SU-DHL-6 (cell line): ENCODE results near the gene TANGO2.

Source experiments
- H2AFZ ChIP-seq: fragments of 200-600 bp; sonication (generic); 2 replicates; pipeline ENCODE4 v1.6.1; 2014; ENCODE audit warnings: low read depth, mild to moderate bottlenecking, moderate library complexity, mixed read lengths, antibody characterized with exemption, low read length; ENCODE audit not compliant: severe bottlenecking
- H3F3A ChIP-seq: fragments of 200-600 bp; shearing (Covaris generic); 2 replicates; pipeline ENCODE4 v1.6.0; 2016; ENCODE audit warnings: antibody characterized with exemption, mild to moderate bottlenecking; ENCODE audit not compliant: insufficient read depth
- H3K27ac ChIP-seq: fragments of 200-600 bp; sonication (generic); 2 replicates; pipeline ENCODE4 v1.5.1; 2016; ENCODE audit warnings: low read depth, mild to moderate bottlenecking, low read length, moderate library complexity, mixed read lengths
- H3K27me3 ChIP-seq: fragments of 200-600 bp; sonication (generic), shearing (Covaris generic); 2 replicates; pipeline ENCODE4 v1.6.0; 2014; ENCODE audit warnings: mild to moderate bottlenecking, low read length
- H3K36me3 ChIP-seq: fragments of 200-600 bp; sonication (generic); 2 replicates; pipeline ENCODE4 v1.6.1; 2014; ENCODE audit warnings: mild to moderate bottlenecking, low read length, mixed read lengths
- H3K4me2 ChIP-seq: fragments of 300-600, 200-600 bp; shearing (Covaris generic), sonication (generic); 2 replicates; pipeline ENCODE4 v1.6.0; 2014; ENCODE audit warnings: low read length, low read depth, mild to moderate bottlenecking; ENCODE audit not compliant: poor library complexity, severe bottlenecking
- H3K4me3 ChIP-seq: fragments of 200-600 bp; sonication (generic); 2 replicates; pipeline ENCODE4 v1.5.1; 2014; ENCODE audit warnings: antibody characterized with exemption, low read length, mild to moderate bottlenecking, mixed read lengths; ENCODE audit not compliant: insufficient read depth, poor library complexity, severe bottlenecking
- H3K79me2 ChIP-seq: fragments of 200-600 bp; sonication (generic); 2 replicates; pipeline ENCODE4 v1.6.1; 2014; ENCODE audit warnings: mild to moderate bottlenecking, low read length, moderate library complexity; ENCODE audit not compliant: insufficient read depth
- H3K9ac ChIP-seq: fragments of 200-600 bp; sonication (generic); 2 replicates; pipeline ENCODE4 v1.7.0; 2014; ENCODE audit warnings: mild to moderate bottlenecking, low read length
- H3K9me2 ChIP-seq: fragments of 200-600 bp; sonication (generic); replicated peaks from 2 replicates; pipeline ENCODE4 v1.6.1; 2014; ENCODE audit warnings: low read length; ENCODE audit not compliant: insufficient read depth
- H3K9me3 ChIP-seq: fragments of 200-600 bp; sonication (generic); 2 replicates; pipeline ENCODE4 v1.6.1; 2014; ENCODE audit warnings: low read length, mixed read lengths; ENCODE audit not compliant: insufficient read depth
- H4K20me1 ChIP-seq: fragments of 200-600 bp; sonication (generic); 2 replicates; pipeline ENCODE4 v1.6.1; 2014; ENCODE audit warnings: low read depth, mild to moderate bottlenecking, antibody characterized with exemption, low read length, moderate library complexity, mixed read lengths
- CTCF ChIP-seq: fragments of 200-600 bp; sonication (generic); IDR thresholded peaks from one replicate; pipeline ENCODE4 v1.5.1; 2017; ENCODE audit warnings: antibody characterized with exemption, mild to moderate bottlenecking, low read length, moderate library complexity; ENCODE audit not compliant: insufficient read depth, poor library complexity, severe bottlenecking
- EZH2phosphoT487 ChIP-seq: fragments of 200-600 bp; sonication (generic), shearing (Covaris generic); conservative IDR thresholded peaks from 2 replicates; pipeline ENCODE4 v1.6.1; 2018; ENCODE audit warnings: mild to moderate bottlenecking, antibody characterized with exemption, low read length, moderate library complexity, mixed read lengths

Gene TANGO2

GRCh38 chr22:20044495-20045151, 23.7 kb downstream of the TANGO2 start:
- H3K4me3 ChIP-seq, result no peak overlapping the region
- H3K27ac ChIP-seq, result no peak overlapping the region
- no peaks in the 10 kb centered on the region for H3K9me3 ChIP-seq
- TF ChIP-seq EZH2phosphoT487 (no peak), CTCF (no peak)
- H3K27me3 ChIP-seq, result no peaks in the 10 kb centered on the region
- H4K20me1 ChIP-seq, result no peaks in the 10 kb centered on the region
- H3K79me2 ChIP-seq, result no peaks in the 10 kb centered on the region
- H3K4me2 ChIP-seq, result no peak overlapping the region
- H3K9me2 ChIP-seq, result no peaks in the 10 kb centered on the region
- no peaks in the 10 kb centered on the region for H3F3A ChIP-seq
- H2AFZ ChIP-seq, result no peak overlapping the region
- no peak overlapping the region for H3K9ac ChIP-seq
- no peaks in the 10 kb centered on the region for H3K36me3 ChIP-seq

GRCh38 chr22:20046730-20047129, 25.8 kb downstream of the TANGO2 start:
- Histone ChIP-seq H3K9ac (no peak overlapping the region), H2AFZ (no peak overlapping the region), H3K79me2 (no peaks in the 10 kb centered on the region), H3K4me2 (no peak overlapping the region), H4K20me1 (no peaks in the 10 kb centered on the region), H3K4me3 (no peak overlapping the region), H3K27ac (no peak overlapping the region), H3K9me3 (no peaks in the 10 kb centered on the region), H3K9me2 (no peaks in the 10 kb centered on the region), H3K36me3 (no peaks in the 10 kb centered on the region), H3K27me3 (no peaks in the 10 kb centered on the region), H3F3A (no peaks in the 10 kb centered on the region)
- TF ChIP-seq EZH2phosphoT487 (no peak), CTCF (no peak)

- Histone ChIP-seq H3K79me2 (no peaks in the 10 kb centered on the region), H3K4me2 (no peak overlapping the region), H3K9ac (no peak overlapping the region), H2AFZ (no peak overlapping the region), H3K4me3 (no peak overlapping the region), H3K27me3 (no peaks in the 10 kb centered on the region), H4K20me1 (no peaks in the 10 kb centered on the region), H3F3A (no peaks in the 10 kb centered on the region), H3K9me3 (no peaks in the 10 kb centered on the region), H3K27ac (no peak overlapping the region), H3K36me3 (no peaks in the 10 kb centered on the region), H3K9me2 (no peaks in the 10 kb centered on the region)
- TF ChIP-seq CTCF (no peak), EZH2phosphoT487 (no peak)
Measured at GRCh38 chr22:20051927-20052308, 31.0 kb downstream of the TANGO2 start.
